GM12878 (cell line): ENCODE measurements around the gene LPIN2. TPM values are rescaled to one million over a fixed set of nuclear protein-coding genes. Genes with fewer than 3 reads are reported as not detected.

ENCODE experiments used
- BHLHE40 ChIP-seq, 2 experiments: fragments of 450-650 bp in 1 of 2; IDR thresholded peaks; 2 replicates each; pipeline ENCODE4 v1.6.1; 2011 to 2017; ENCODE audit warnings: low read depth in 2 of 2, borderline replicate concordance in 1 of 2, improper control_type of control experiment in 1 of 2, low read length in 1 of 2, mild to moderate bottlenecking in 1 of 2
- DPF2 ChIP-seq: fragments of 450-650 bp; IDR thresholded peaks from 2 replicates; pipeline ENCODE4 v1.6.1; 2017; ENCODE audit warnings: mild to moderate bottlenecking
- LARP7 ChIP-seq: fragments of 450-650 bp; IDR thresholded peaks from 2 replicates; pipeline ENCODE4 v1.6.1; 2017; ENCODE audit warnings: mild to moderate bottlenecking
- MYB ChIP-seq: fragments of 150-350 bp; IDR thresholded peaks from 2 replicates; pipeline ENCODE4 v1.6.1; 2014; ENCODE audit warnings: mild to moderate bottlenecking, low read depth, low read length, borderline replicate concordance
- POU2F2 ChIP-seq: IDR thresholded peaks from 3 replicates; pipeline ENCODE4 v1.6.1; 2011; ENCODE audit warnings: low read depth, mild to moderate bottlenecking, low read length, borderline replicate concordance
- RELB ChIP-seq: fragments of 450-650 bp; IDR thresholded peaks from 2 replicates; pipeline ENCODE4 v1.6.1; 2017; ENCODE audit warnings: low read depth, mild to moderate bottlenecking, moderate library complexity
- SIX5 ChIP-seq: IDR thresholded peaks from 2 replicates; pipeline ENCODE4 v1.6.1; 2011; ENCODE audit warnings: mild to moderate bottlenecking, low read depth, low read length, moderate library complexity; ENCODE audit not compliant: severe bottlenecking
- SPI1 ChIP-seq: IDR thresholded peaks from 2 replicates; pipeline ENCODE4 v1.6.1; 2011; ENCODE audit warnings: low read depth, mild to moderate bottlenecking, low read length, moderate library complexity, borderline replicate concordance; ENCODE audit not compliant: insufficient read depth
- SRF ChIP-seq, 2 experiments: IDR thresholded peaks; 2 replicates each; pipeline ENCODE4 v1.6.1; 2011; ENCODE audit warnings: low read depth in 2 of 2, low read length in 2 of 2, mild to moderate bottlenecking in 1 of 2, moderate library complexity in 1 of 2
- ZBTB40 ChIP-seq: fragments of 450-650 bp; IDR thresholded peaks from 2 replicates; pipeline ENCODE4 v1.6.1; 2016; ENCODE audit warnings: mild to moderate bottlenecking, moderate library complexity, borderline replicate concordance
- ZNF384 ChIP-seq: IDR thresholded peaks from 2 replicates; pipeline ENCODE4 v1.6.1; 2012; ENCODE audit warnings: low read depth, mild to moderate bottlenecking, low read length, improper control_type of control experiment, borderline replicate concordance
- polyA plus RNA-seq, 11 experiments: library from polyadenylated mRNA; depleted of rRNA in 4 of 11; unstranded in 6 of 11; stranded (reverse) in 5 of 11; fragments of >200 nt; fragmentation: Nextera tagmentation in 4 of 11; fragmentation: Illumina TruSeq in 1 of 11; extraction: Ambion mirVana in 4 of 11; extraction: Trizol in 1 of 11; gene quantifications; 1 replicate in 1 of 11; 2 replicates in 10 of 11; pipeline versions ENCODE4 v1.2.1 to v1.2.3, GENCODE V29; 2011 to 2016; ENCODE audit warnings: inconsistent platforms in 2 of 11, missing spikeins in 2 of 11, low read depth in 1 of 11
- total RNA-seq, 4 experiments: library from RNA; depleted of rRNA in 3 of 4; stranded (reverse); fragments of >200 nt in 3 of 4; fragmentation: Illumina TruSeq in 1 of 4; extraction: Trizol in 1 of 4; gene quantifications; 2 replicates each; pipeline versions ENCODE4 v1.2.1 to v1.2.3, GENCODE V29; 2013 to 2021
- TF ChIP-seq, protein P1 (sequence below): fragments of 450-650 bp; conservative IDR thresholded peaks from 2 replicates; pipeline ENCODE4 v1.6.1; 2017; ENCODE audit warnings: mild to moderate bottlenecking, moderate library complexity

The LPIN2 gene
- total and polyA plus RNA-seq, 10 of the 15 experiments (the other 5 are each of a cell fraction or from before 2014, with no cell fraction given), result 4.1 to 28.0 (median 15.9) TPM

DNA sequence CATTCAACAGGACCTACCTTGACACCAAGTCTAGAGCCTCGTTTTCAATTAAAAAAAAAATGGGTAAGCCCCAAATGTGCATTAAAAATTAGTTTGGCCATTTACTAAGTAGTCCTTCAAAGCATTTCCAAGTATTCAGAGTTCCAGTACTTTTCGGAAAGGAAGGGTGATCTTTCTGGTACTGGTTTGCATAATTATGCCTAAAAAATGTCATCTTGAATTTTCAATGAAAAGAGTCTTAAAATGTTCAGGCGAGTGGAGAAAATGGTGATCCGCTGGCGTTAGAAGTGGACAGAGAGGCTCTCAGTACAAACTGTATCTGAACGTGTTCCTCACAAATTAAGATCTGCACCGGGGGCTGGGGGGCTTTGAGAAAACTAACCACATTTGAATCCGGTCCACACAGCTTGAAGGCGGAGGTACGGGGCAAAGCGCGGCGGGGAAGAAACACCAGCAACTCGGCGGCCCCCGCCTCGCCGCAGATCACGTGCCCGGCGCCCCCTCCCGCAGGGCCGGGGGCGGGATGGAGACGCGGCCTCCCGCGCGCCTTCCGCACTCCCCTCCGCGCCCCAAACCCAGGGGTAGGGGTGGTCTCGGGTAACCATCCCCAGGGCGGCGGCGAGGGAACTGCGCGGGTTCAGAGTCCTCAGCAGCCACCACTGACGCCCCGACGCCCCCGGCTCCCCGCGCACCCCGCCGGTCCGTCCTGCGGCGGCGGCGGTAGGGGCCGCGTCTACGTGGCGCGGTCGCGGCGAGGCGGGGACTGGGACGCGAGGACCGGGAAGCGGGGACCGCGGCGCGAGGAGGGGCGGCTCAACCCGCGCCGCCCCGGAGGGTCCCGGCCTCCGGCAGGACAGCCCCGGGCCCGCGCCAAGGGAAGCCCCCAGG is 564 bp downstream of the LPIN2 start (continued):
- no peak for TF ChIP-seq ZBTB40
- no peak for TF ChIP-seq SIX5
- TF ChIP-seq RELB, result no peak
- TF ChIP-seq POU2F2, result 0 out of 3 replicates have a peak, but pooled peaks have one; percentile 17
- no peak for TF ChIP-seq SRF (IDR thresholded peaks at IDR 0.05; ENCODE audit: low read depth in 2 of 2, low read length in 2 of 2)
- TF ChIP-seq DPF2, result peak; percentile 80
- no peak for TF ChIP-seq MYB
- no peak for TF ChIP-seq ZNF384
- TF ChIP-seq BHLHE40 (IDR thresholded peaks at IDR 0.05; ENCODE audit: borderline replicate concordance in 1 of 2, low read depth in 2 of 2, low read length in 1 of 2), result peak; percentile 88 to 98
- peak; percentile 76 for TF ChIP-seq LARP7
- TF ChIP-seq SPI1, result no peak
- TF ChIP-seq, protein P1, sequence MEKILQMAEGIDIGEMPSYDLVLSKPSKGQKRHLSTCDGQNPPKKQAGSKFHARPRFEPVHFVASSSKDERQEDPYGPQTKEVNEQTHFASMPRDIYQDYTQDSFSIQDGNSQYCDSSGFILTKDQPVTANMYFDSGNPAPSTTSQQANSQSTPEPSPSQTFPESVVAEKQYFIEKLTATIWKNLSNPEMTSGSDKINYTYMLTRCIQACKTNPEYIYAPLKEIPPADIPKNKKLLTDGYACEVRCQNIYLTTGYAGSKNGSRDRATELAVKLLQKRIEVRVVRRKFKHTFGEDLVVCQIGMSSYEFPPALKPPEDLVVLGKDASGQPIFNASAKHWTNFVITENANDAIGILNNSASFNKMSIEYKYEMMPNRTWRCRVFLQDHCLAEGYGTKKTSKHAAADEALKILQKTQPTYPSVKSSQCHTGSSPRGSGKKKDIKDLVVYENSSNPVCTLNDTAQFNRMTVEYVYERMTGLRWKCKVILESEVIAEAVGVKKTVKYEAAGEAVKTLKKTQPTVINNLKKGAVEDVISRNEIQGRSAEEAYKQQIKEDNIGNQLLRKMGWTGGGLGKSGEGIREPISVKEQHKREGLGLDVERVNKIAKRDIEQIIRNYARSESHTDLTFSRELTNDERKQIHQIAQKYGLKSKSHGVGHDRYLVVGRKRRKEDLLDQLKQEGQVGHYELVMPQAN, result no peak; the same call in 1 of the 2 replicates
